Measurements from ENCODE around the gene SLAMF9.
"Not testable (repeated sequence)": the region's sequence is repeated elsewhere in the genome, so short reads cannot be mapped to it uniquely, and the experiment has no call there.

Gene SLAMF9

DNA sequence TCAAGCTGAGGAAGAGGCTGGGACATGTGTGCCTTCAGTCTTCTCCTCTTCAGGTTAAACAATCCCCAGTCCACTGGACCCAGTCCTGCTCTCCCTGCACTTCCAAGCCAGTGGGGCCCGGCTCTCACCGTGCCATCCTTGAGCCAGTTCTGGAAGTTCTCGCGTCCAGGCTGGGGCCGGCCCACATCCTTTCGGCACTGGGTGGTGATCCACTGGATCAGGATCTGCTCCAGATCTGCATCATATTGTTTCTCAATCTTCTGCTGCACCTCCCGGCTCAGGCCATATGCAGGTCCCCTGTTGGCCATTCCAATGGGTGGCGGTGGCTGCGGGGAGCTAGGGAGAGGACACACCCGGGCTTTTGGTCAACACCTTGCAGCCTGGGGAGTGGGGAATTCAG, 33.8 kb downstream of the SLAMF9 start:
- no peak for DNase-seq

DNA sequence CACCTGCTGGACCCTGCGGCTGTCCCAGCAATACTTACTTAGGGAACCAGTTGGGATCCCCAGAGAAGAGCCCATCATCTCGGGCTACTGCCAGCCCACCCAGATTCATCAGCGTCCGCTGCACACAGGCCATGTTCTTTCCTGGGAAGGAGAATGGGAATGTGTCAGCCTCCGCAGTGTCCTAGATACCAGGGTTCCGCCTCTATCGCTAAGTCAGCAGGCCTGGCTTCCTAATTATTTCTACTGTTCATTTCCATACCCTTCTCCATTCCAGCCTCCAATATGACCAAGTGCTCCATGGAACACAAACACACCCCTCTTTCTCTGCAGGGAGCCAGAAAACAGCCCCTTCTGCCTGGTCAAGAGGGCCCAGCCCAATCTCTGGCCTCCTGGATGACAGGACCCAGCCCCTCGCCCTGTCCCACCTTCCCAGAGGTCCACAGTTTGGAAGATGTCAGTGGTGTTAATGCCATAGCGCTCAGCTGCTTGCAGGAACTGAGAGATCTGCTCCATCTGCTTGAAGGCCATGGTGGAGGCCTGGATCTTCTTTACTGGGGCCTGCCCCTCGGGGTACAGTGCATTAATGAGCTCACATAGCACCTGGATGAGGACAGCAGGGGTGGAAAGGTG, 34.7 kb downstream of the SLAMF9 start:
- DNase-seq: no peak

DNA sequence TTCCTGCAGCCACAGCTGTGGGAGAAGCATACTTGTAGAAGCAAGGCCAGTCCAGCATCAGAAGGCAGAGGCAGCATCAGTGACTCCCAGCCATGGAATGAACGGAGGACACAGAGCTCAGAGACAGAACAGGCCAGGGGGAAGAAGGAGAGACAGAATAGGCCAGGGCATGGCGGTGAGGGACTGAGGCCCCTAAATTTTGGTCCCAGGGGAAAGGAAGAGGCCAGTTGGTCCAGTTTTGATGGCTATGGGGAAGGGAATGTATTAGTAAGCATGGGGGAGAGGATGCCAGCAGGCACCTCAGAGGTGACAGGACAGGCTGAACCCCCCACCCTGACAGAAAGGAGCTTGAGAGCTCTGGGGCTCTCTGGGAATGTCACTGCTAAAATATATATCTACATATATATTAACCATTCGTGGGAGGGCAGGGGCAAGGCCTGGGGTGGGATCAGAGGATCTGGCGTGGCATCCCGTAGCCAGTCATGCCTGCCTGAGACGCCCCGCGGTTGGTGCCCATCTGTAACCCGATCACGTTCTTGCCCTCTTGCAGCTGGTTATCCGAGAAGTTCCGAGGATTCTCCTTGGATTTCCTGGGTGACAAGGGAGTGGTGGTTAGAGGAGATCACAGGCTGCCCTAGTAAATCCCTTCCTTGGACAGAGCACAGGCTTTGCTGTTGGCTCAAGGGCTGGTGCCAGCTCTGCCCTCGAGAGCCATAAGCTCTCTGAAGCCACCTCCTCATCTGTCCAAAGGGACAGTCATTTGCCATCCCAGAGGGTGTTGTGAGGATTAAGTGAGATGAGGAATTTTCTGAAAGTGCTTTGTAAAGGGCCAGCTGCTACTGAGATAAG, 35.5 kb downstream of the SLAMF9 start:
- no peak for DNase-seq

DNA sequence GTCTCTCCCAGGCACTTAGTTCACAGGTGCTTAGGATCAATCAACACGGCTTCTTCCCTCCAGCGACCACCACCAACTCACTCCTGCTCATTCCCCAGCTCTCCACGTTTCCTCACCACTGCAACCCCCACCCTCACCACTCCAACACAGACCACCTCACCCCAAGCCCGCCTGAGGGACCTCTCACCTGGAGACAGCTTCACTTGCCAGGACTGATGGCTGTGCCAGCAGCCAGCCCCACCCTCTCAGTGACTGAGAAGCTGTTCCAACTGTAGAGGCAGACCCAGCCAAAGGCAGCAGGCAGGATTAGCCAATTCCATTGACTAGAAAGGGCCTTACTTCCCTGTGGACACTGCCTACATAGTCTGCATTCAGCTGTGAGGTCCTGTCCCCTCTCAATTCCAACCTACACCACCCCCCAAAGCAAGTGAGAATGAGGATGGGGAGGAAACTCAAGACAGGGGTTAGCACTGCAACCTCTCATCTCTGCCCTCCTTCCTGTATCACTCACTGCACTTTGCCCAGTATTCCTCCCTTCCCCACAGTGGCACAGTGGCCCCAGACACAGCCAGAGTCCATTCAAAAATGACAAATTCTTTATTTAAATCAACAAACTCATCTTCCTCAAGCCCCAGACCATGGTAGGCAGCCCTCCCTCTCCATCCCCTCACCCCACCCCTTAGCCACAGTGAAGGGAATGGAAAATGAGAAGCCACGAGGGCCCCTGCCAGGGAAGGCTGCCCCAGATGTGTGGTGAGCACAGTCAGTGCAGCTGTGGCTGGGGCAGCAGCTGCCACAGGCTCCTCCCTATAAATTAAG, 36.3 kb downstream of the SLAMF9 start:
- no peak for DNase-seq

DNA sequence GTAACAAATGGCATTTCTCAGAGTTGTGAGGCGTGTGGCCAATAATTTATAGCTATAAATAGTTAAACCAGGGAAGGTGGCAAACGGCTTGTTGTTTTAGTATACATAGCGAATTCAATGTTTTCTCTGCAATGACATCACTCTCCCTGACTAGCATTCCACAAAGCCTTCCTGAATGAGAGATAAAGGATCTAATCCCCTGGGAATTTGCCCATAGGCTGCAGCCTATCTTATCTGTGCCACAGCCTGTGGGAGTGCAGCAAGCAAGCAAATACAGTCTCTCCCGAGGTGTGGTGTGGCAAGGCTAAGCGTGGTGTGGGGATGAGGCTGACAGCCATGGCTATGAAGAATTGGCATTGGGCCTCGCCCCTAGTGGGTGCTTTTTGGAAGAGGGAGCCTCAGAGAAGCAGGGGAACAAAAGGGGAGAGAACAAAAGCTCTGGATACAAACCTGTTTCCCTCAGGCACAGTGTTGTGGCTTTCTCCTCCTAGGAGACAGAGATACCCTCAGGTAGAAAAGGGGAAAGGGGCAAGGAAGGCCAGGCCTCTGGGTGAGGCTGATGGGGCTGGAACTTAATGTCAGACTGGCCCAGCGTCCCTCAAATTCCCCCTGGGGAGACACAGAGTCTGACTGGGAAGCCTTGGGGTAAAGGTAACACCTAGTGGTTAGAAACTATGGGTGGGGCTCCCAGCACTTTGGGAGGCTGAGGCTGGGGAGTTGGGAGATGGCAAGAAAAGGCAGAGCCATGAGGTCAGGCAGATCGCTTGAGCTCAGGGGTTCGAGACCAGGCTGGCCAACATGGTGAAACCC, 37.6 kb downstream of the SLAMF9 start:
- DNase-seq: no peak

DNA sequence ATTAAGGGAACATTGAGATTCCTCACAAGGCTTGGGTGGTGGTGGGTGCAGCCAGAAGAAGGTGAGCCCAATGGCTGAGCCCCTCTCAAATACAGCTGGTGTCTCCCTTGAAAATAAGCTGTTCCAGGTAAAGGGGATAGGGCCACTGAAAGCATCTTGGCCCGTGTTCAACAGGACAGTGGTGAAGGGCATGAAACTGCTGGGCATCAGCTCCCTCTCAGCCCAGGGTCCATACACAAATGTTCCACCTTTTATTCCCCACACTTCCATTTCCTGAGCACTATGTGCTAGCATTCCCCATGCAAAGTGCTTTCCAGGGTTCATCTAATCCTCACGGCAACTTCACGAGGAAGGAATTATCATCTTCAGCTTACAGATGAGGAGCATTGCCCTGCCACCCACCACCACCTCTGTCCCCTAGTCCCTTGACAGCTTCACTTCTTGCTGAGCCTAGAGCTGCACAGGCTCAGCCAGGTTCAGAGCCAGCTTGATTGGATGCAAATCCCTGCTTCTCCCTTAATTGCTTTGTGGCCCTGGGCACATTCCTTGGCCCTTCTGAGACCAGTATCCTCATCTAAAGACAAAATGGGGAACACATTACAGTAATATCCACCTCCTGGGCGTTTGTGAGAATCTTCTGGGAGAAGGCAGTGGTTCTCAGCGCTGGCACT, 38.3 kb downstream of the SLAMF9 start:
- no peak for DNase-seq

DNA sequence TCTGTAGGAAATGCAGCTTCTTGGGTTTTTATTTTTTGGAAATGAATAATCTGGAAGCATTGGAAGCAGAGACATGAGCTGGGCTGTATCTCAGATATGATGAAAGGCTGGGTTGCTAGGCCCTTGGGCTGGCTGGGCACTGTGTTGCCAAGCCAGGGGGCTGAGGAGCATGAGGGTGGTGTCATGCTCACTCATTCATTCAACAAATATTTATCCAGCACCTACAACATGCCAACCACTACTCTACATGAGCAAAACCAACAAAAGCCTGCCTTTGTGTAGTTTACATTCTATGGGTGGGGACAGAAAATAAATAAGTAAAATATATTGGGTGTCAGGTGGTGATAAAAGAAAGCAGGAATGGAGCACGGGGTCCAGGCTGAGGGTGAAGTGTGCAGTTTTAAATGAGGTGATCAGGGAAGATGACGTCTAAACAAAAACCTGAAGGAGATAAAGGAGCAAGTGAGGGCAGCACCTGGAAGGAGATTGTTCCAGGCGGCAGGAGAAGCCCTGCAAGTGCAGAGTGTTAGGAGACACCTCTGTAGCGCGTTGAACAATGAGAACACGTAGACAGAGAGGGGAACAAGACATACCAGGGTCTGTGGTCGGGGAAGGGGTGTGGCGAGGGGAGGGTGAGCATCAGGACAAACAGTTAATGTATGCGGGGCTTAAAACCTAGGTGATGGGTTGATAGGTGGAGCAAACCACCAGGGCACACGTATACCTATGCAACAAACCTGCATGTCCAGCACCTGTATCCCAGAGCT, 39.6 kb downstream of the SLAMF9 start:
- DNase-seq: no peak

DNA sequence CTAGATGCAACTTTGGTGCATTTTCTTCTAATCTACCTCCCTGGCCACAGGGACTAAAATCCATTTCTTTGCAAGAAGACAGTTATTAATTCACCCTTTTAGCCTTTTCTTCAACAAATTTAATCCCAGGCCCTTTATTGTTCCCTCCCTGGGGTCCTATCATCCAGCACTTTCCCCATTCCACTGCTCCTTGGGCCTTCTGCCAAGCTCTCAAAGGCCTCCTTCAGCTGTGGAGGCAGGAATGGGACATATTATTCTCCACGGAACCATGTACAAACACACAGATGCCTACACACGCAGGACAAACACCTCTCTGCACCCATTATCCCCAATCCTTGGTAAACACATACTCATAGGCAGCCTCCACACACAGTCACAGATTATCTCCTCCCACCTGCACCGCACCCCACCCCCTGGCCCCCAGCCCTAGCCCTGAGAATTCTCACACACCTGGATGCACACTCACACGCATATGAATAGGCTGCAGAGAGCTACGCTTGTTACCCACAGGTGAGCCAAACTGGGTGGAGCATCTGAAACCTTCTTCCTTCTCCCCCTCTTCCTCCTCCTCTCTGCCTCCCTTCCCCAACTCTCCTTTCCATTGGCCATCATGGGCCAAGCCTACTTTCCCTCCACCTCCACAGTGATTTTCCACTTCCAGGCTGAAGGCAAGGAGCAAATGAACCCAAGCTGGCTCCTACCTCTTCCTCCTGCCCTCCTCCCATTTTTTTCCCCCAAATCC, 40.4 kb downstream of the SLAMF9 start:
- DNase-seq: no peak

DNA sequence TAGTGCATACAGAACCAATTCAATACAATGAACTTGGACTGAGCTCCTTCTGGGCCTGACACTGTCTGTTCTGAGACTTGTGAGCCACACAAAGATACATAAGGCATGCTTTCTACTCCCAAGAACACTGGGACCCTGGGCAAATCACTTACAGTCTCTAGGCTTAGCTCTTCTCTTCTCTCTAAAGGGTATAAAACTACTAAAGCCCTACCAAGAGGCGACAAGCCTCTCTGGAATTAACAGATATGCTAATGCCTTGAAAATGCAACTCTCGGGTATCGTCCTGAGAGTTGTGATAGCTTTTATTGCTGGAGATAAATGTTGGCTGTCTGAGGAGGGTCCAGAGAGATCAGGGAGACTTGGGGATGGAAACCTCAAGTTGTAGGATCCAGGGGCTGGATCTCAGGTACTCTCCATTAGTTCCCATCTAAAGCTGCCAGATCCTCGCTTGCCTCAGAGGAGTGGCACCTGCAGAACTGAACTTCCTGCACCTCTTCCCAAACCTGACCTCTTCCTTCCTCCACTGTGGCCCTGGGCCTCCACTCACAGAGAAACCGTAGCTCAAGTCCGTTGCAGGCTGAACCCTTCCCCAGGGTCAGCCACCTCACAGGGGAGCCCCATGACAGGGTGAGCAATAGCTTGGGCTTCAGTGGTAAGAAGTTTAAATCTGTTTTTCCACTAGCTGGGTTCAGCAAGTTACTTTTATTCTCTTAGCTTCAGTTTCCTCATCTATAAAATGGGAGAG, 42.5 kb downstream of the SLAMF9 start:
- DNase-seq: no peak

DNA sequence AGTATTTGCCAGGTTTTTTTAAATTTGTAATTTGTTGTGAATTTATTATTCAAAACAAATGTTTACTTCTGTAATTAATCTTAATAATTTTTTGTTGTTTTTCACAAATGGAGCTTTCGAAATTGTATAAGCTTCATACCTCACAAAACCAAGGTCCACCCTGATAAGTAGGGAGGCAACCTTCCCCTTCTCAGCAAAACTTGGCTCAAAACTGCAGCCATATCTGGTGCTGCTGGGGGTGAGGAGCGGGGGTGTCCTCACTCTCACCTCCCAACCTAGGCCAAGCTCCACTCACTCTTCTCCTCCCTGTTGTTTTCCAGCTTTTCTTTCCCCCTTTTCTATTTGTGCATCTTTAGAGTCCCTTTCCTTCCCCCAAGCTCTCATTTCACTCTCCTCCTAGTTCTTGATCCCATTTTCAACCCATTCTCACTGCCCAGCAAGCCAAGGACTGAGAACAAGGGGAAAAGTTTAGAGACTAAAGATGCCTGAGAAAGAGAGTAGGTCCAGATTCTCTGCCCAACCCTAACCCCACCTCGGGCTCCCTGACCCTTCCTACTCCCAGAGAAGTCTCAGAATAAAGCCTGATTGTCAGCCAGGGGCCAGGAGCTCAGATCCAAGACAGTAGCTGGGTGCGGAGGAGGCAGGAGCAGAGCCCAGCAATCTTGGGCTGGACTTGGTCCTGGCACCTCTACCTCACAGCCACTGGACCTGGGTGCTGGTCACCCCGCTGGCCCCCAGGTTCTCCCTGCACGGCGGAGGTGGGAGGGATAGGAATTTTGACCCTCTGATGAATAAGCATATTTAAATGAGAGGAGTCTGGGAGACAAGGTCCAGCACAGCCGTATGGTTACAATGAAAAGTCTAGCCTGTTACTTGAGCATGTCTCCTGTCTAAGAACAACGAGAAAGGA, 45.8 kb downstream of the SLAMF9 start:
- no peak for DNase-seq

DNA sequence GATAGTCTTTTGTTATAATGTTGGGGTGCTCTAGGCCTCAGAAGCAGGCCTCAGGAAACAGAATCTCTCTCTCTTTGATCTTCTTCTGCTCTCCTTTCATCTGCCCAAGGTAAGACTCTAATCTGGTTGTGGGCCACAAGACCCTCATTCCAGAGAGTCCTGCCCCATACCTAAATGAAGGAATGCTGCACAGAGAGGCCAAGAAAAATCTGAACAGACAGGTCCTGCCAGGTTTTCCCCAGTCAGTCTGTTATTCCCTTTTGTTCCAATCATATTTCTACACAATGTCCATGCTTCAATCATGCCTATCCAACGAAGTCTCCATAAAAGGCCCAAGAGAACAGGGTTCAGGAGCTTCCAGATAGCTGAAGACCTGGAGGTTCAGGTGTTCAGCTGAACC, 47.1 kb downstream of the SLAMF9 start:
- DNase-seq: no peak

DNA sequence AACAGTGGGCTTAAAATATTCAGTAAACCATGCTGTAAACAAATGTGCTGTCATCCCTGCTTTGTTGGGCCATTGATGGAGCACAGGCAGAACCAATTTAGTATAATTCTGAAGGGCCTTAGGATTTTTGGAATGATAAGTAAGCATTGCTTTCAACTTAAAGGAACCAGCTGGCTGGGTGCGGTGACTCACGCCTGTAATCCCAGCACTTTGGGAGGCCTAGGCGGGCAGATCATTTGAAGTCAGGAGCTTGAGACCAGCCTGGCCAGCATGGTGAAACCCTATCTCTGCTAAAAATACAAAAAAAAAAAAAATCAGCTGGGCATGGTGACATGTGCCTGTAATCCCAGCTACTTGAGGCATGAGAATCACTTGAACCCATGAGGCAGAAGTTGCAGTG, 50.0 kb downstream of the SLAMF9 start:
- DNase-seq: not testable (repeated sequence)

DNA sequence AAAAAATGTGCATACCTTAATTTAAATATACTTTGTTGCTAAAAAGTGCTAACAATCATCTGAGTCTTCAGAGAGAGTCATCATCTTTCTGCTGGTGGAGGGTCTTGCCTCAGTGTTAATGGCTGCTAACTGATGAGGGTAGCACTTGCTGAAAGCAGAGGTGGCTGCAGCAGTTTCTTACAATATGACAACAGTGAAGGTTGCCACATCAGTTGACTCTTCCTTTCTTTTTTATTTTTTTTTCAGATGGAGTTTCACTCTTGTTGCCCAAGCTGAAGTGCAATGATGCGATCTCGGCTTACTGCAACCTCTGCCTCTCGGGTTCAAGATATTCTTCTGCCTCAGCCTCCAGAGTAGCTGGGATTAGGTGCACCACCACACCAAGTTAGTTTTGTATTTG, 51.5 kb downstream of the SLAMF9 start:
- DNase-seq: no peak

All from stimulated activated CD4-positive, alpha-beta T cell treated with anti-CD3 and anti-CD28 coated beads, Interleukin-4, amount 100 ng/mL, for 4 hours (primary cell).